GM23338 (cell line): ENCODE results near the gene SEMA7A. TPM values are rescaled to one million over a fixed set of nuclear protein-coding genes. Genes with fewer than 3 reads are reported as not detected.

Experiments
- ATAC-seq: fragments of 200-7000 bp; cut with Tn5 transposase; 3 replicates; pipeline ENCODE4 v1.9.1; 2020
- DNase-seq: peaks from one replicate; pipeline ENCODE4 v3.0.0-alpha.2; 2015; ENCODE audit warnings: low spot score
- H2AFZ ChIP-seq: fragments of 200-600 bp; sonication (generic); 2 replicates; pipeline ENCODE4 v1.8.0; 2016; ENCODE audit warnings: antibody characterized with exemption, mild to moderate bottlenecking, moderate library complexity
- H3F3A ChIP-seq: fragments of 200-600 bp; sonication (generic); replicated peaks from 2 replicates; pipeline ENCODE4 v1.8.0; 2017; ENCODE audit warnings: antibody characterized with exemption, mixed run types, low read depth
- H3K27ac ChIP-seq: fragments of 200-600 bp; sonication (generic); 2 replicates; pipeline ENCODE4 v1.6.1; 2016; ENCODE audit warnings: low read depth
- H3K27me3 ChIP-seq: fragments of 200-600 bp; sonication (generic); 2 replicates; pipeline ENCODE4 v1.8.0; 2016; ENCODE audit warnings: mild to moderate bottlenecking, mixed run types, moderate library complexity; ENCODE audit not compliant: insufficient read depth
- H3K36me3 ChIP-seq: fragments of 200-600 bp; sonication (generic); 2 replicates; pipeline ENCODE4 v1.8.0; 2016; ENCODE audit warnings: mild to moderate bottlenecking; ENCODE audit not compliant: insufficient read depth
- H3K4me1 ChIP-seq: fragments of 200-600 bp; sonication (generic); 2 replicates; pipeline ENCODE4 v1.8.0; 2016; ENCODE audit warnings: mild to moderate bottlenecking, moderate library complexity; ENCODE audit not compliant: insufficient read depth
- H3K4me2 ChIP-seq: fragments of 200-600 bp; sonication (generic); 2 replicates; pipeline ENCODE4 v1.7.1; 2017; ENCODE audit warnings: mixed run types
- H3K4me3 ChIP-seq: fragments of 200-600 bp; sonication (generic); 2 replicates; pipeline ENCODE4 v1.6.1; 2016; ENCODE audit warnings: mixed run types
- H3K79me2 ChIP-seq: fragments of 200-600 bp; sonication (generic); replicated peaks from 2 replicates; pipeline ENCODE4 v1.8.0; 2017; ENCODE audit warnings: mild to moderate bottlenecking; ENCODE audit not compliant: insufficient read depth
- H3K9me2 ChIP-seq: fragments of 200-600 bp; sonication (generic); 2 replicates; pipeline ENCODE4 v1.8.0; 2017; ENCODE audit not compliant: insufficient read depth
- H4K20me1 ChIP-seq: fragments of 200-600 bp; sonication (generic); replicated peaks from 2 replicates; pipeline ENCODE4 v1.8.0; 2017; ENCODE audit warnings: mild to moderate bottlenecking; ENCODE audit not compliant: insufficient read depth
- H3K27ac Mint-ChIP-seq: 2 replicates; pipeline ENCODE4 v1.8.0; 2020; ENCODE audit warnings: inconsistent platforms, mild to moderate bottlenecking, moderate library complexity, mixed read lengths
- H3K27me3 Mint-ChIP-seq: 3 replicates; pipeline ENCODE4 v1.8.0; 2022; ENCODE audit warnings: low read depth, mild to moderate bottlenecking, moderate library complexity, mixed read lengths, inconsistent platforms; ENCODE audit not compliant: insufficient read depth, poor library complexity
- H3K36me3 Mint-ChIP-seq: 3 replicates; pipeline ENCODE4 v1.8.0; 2021; ENCODE audit warnings: low read depth, mild to moderate bottlenecking, inconsistent platforms, moderate library complexity, mixed read lengths
- H3K4me1 Mint-ChIP-seq: 3 replicates; pipeline ENCODE4 v1.8.0; 2020; ENCODE audit warnings: mild to moderate bottlenecking, inconsistent platforms, mixed read lengths
- H3K4me3 Mint-ChIP-seq: 3 replicates; pipeline ENCODE4 v1.8.0; 2021; ENCODE audit warnings: moderate library complexity, mild to moderate bottlenecking, inconsistent platforms, mixed read lengths
- H3K9me3 Mint-ChIP-seq: 3 replicates; pipeline ENCODE4 v1.8.0; 2020; ENCODE audit warnings: moderate library complexity, mild to moderate bottlenecking, inconsistent platforms, mixed read lengths
- CREB1 ChIP-seq: fragments of 250-450 bp; sonication (Bioruptor Pico); IDR thresholded peaks from 2 replicates; pipeline ENCODE4 v1.5.0; 2020; ENCODE audit warnings: low read depth, mild to moderate bottlenecking, moderate library complexity
- EZH2 ChIP-seq: fragments of 200-600 bp; sonication (generic); IDR thresholded peaks from one replicate; pipeline ENCODE4 v1.8.0; 2017; ENCODE audit warnings: antibody characterized with exemption, mild to moderate bottlenecking, low read depth; ENCODE audit not compliant: unreplicated experiment
- EZH2phosphoT487 ChIP-seq: fragments of 200-600 bp; sonication (generic); IDR thresholded peaks from one replicate; pipeline ENCODE4 v1.8.1; 2018; ENCODE audit warnings: antibody characterized with exemption; ENCODE audit not compliant: unreplicated experiment
- POLR2AphosphoS5 ChIP-seq: IDR thresholded peaks from 2 replicates; pipeline ENCODE4 v1.6.1; 2016; ENCODE audit warnings: antibody characterized with exemption, low read depth
- STAT1 ChIP-seq: IDR thresholded peaks from one replicate; pipeline ENCODE4 v1.6.1; 2016; ENCODE audit warnings: antibody characterized with exemption; ENCODE audit not compliant: unreplicated experiment
- ZNF114 ChIP-seq: fragments of 250-450 bp; sonication (Bioruptor Pico); IDR thresholded peaks from 2 replicates; pipeline ENCODE4 v1.5.0; 2020; ENCODE audit warnings: mild to moderate bottlenecking, moderate library complexity
- ZNF331 ChIP-seq: fragments of 250-450 bp; sonication (Bioruptor Pico); IDR thresholded peaks from 2 replicates; pipeline ENCODE4 v1.5.0; 2020; ENCODE audit warnings: low read depth, mild to moderate bottlenecking, moderate library complexity
- polyA plus RNA-seq: library from polyadenylated mRNA; unstranded; fragments of >200 nt; fragmentation: Nextera tagmentation; extraction: Ambion mirVana; gene quantifications from 2 replicates; pipeline ENCODE4 v1.2.1, GENCODE V29; 2016
- total RNA-seq: library from RNA; depleted of rRNA; stranded (reverse); fragments of >200 nt; shearing (Covaris generic); gene quantifications from 2 replicates; pipeline ENCODE4 v1.2.3, GENCODE V29; 2014
- TF ChIP-seq, protein P1 (sequence below): IDR thresholded peaks from 2 replicates; pipeline ENCODE4 v1.6.1; 2016; ENCODE audit warnings: antibody characterized with exemption
- TF ChIP-seq, protein P2 (sequence below), 2 experiments: fragments of 200-600 bp in 1 of 2; sonication (generic) in 1 of 2; conservative IDR thresholded peaks; 2 replicates each; pipeline versions ENCODE4 v1.5.1 to v1.6.1; 2016 to 2017; ENCODE audit warnings: antibody characterized with exemption in 2 of 2, low read depth in 2 of 2, mild to moderate bottlenecking in 2 of 2, moderate library complexity in 1 of 2
- TF ChIP-seq, protein P3 (sequence below): IDR thresholded peaks from one replicate; pipeline ENCODE4 v1.6.1; 2018; ENCODE audit warnings: antibody characterized with exemption; ENCODE audit not compliant: unreplicated experiment

SEMA7A gene
- total and polyA plus RNA-seq, 2 experiments from 2014 or later: 2.0 to 14.1 TPM

DNA sequence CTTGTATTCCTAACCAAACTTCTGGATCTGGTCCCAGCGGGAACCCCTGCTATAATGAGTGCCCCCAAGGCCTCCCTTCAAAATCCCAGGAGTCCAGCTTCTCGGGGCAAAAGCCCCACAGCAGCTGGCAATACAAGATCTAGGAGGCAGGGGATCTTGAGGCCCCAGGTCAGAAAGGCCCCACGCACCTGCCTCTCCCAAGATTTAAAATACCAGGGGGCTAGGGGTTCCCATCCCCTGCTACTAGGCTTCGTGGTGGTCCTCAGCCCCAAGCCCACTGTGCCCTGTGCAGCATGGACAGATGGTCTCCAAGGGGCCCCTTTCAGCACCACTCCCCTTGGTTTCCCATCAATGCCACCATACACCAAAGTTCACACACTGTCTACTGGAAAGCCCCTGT, 50.5 kb downstream of the SEMA7A start (continued):
- TF ChIP-seq ZNF331 (CRISPR knock-in tag) (no peak), CREB1 (CRISPR knock-in tag) (no peak), POLR2AphosphoS5 (no peak), STAT1 (no peak), EZH2 (no peak), EZH2phosphoT487 (no peak), ZNF114 (CRISPR knock-in tag) (no peak)
- TF ChIP-seq, protein P1, sequence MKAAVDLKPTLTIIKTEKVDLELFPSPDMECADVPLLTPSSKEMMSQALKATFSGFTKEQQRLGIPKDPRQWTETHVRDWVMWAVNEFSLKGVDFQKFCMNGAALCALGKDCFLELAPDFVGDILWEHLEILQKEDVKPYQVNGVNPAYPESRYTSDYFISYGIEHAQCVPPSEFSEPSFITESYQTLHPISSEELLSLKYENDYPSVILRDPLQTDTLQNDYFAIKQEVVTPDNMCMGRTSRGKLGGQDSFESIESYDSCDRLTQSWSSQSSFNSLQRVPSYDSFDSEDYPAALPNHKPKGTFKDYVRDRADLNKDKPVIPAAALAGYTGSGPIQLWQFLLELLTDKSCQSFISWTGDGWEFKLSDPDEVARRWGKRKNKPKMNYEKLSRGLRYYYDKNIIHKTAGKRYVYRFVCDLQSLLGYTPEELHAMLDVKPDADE: no peak

DNA sequence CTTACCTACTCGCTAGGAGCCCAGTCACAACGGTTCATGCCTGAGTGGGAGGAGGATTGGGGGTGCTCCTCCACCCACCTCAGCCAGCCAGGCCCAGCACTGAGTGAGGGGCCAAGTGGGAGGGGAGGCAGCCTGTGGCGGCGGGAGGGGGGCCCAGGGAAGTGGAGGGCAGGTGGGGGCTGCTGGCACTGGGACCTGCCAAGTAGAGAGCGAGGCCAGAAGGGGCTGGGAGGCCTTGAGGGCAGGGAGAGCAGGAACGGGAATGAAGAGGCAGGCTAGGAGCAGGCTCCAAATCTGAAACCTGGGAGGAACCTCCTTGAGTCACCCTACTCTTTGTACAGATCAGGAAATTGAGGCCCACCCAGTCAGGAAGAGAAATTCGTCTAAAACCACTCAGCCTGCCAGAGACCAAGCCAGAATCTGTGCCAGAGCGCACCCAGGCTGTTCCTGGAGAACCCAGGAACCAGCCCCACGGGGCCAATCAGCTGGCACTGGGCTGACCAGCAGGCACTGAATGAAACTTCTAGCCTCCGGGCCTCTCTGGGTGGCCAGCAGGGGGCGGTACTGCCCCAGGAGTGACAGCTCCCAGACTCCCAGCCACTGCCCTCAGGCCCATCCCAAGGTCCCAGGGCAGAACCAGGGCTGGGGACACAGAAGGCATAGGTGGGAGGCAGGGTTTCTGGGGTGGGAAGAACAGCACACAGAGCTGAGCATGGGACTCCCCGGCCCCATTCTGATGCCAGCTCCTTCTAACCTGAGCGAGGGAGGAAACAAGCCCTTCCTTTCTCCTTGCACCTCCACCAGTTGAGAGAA, 51.5 kb downstream of the SEMA7A start:
- H3K36me3 Mint-ChIP-seq: no peaks in the 10 kb centered on the region
- Histone ChIP-seq H3K79me2 (no peaks in the 10 kb centered on the region), H4K20me1 (no peaks in the 10 kb centered on the region), H2AFZ (no peak overlapping the region), H3F3A (no peaks in the 10 kb centered on the region), H3K36me3 (no peaks in the 10 kb centered on the region), H3K4me2 (no peak overlapping the region), H3K4me1 (no peaks in the 10 kb centered on the region; the same call in 1 of the 2 replicates), H3K27me3 (no peaks in the 10 kb centered on the region), H3K9me2 (no peaks in the 10 kb centered on the region), H3K27ac (no peak overlapping the region), H3K4me3 (no peak overlapping the region)
- DNase-seq: peak; percentile 95
- H3K4me1 Mint-ChIP-seq: peaks cover 22% of the 10 kb centered on the region
- H3K27ac Mint-ChIP-seq: no peak overlapping the region
- no peak overlapping the region for H3K4me3 Mint-ChIP-seq
- peaks cover 6% of the 10 kb centered on the region for H3K27me3 Mint-ChIP-seq
- TF ChIP-seq, protein P2, sequence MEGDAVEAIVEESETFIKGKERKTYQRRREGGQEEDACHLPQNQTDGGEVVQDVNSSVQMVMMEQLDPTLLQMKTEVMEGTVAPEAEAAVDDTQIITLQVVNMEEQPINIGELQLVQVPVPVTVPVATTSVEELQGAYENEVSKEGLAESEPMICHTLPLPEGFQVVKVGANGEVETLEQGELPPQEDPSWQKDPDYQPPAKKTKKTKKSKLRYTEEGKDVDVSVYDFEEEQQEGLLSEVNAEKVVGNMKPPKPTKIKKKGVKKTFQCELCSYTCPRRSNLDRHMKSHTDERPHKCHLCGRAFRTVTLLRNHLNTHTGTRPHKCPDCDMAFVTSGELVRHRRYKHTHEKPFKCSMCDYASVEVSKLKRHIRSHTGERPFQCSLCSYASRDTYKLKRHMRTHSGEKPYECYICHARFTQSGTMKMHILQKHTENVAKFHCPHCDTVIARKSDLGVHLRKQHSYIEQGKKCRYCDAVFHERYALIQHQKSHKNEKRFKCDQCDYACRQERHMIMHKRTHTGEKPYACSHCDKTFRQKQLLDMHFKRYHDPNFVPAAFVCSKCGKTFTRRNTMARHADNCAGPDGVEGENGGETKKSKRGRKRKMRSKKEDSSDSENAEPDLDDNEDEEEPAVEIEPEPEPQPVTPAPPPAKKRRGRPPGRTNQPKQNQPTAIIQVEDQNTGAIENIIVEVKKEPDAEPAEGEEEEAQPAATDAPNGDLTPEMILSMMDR (conservative IDR thresholded peaks at IDR 0.05; ENCODE audit: low read depth in 2 of 2): peak; percentile 96 to 98
- TF ChIP-seq EZH2phosphoT487 (no peak), CREB1 (CRISPR knock-in tag) (no peak)
- H3K9me3 Mint-ChIP-seq: no peaks in the 10 kb centered on the region
- peak; percentile 93 for ATAC-seq

DNA sequence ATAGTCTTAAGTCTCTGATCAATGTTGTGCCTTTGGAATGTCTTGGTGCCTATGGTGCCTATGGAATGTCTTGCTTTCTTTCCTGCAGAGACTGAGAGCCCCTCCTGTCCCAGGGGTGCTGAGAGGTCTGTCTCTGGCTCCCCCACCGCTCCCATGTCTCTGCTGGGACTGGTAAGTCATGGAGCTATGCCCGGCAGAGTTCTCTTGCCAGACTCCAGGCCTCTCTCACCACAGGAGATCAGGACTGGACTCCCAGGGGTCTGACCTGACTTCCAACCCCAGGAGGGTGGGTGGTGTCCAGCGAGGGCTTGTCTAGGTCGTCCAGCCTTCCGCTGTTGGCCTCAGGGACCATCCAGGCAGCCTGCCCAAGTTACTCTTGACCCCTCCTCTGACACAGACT, 52.3 kb downstream of the SEMA7A start:
- H3K36me3 Mint-ChIP-seq: no peaks in the 10 kb centered on the region
- no peak overlapping the region for H3K27ac ChIP-seq
- H2AFZ ChIP-seq: no peak overlapping the region
- no peak overlapping the region for H3K4me2 ChIP-seq
- H3K27me3 ChIP-seq: no peaks in the 10 kb centered on the region
- H4K20me1 ChIP-seq: no peaks in the 10 kb centered on the region
- H3K79me2 ChIP-seq: no peaks in the 10 kb centered on the region
- H3K4me1 Mint-ChIP-seq: peaks cover 16% of the 10 kb centered on the region
- no peaks in the 10 kb centered on the region for H3F3A ChIP-seq
- H3K27me3 Mint-ChIP-seq: peaks cover 6% of the 10 kb centered on the region
- H3K9me3 Mint-ChIP-seq: no peaks in the 10 kb centered on the region
- no peaks in the 10 kb centered on the region for H3K9me2 ChIP-seq
- DNase-seq (no peak), ATAC-seq (no peak)
- no peak overlapping the region for H3K27ac Mint-ChIP-seq
- H3K4me3 Mint-ChIP-seq: no peak overlapping the region
- H3K4me3 ChIP-seq: no peak overlapping the region
- no peaks in the 10 kb centered on the region; the same call in 1 of the 2 replicates for H3K4me1 ChIP-seq
- no peaks in the 10 kb centered on the region for H3K36me3 ChIP-seq
- TF ChIP-seq, protein P3, sequence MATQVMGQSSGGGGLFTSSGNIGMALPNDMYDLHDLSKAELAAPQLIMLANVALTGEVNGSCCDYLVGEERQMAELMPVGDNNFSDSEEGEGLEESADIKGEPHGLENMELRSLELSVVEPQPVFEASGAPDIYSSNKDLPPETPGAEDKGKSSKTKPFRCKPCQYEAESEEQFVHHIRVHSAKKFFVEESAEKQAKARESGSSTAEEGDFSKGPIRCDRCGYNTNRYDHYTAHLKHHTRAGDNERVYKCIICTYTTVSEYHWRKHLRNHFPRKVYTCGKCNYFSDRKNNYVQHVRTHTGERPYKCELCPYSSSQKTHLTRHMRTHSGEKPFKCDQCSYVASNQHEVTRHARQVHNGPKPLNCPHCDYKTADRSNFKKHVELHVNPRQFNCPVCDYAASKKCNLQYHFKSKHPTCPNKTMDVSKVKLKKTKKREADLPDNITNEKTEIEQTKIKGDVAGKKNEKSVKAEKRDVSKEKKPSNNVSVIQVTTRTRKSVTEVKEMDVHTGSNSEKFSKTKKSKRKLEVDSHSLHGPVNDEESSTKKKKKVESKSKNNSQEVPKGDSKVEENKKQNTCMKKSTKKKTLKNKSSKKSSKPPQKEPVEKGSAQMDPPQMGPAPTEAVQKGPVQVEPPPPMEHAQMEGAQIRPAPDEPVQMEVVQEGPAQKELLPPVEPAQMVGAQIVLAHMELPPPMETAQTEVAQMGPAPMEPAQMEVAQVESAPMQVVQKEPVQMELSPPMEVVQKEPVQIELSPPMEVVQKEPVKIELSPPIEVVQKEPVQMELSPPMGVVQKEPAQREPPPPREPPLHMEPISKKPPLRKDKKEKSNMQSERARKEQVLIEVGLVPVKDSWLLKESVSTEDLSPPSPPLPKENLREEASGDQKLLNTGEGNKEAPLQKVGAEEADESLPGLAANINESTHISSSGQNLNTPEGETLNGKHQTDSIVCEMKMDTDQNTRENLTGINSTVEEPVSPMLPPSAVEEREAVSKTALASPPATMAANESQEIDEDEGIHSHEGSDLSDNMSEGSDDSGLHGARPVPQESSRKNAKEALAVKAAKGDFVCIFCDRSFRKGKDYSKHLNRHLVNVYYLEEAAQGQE: no peak
- TF ChIP-seq, protein P1: no peak
- TF ChIP-seq, protein P2 (conservative IDR thresholded peaks at IDR 0.05; ENCODE audit: low read depth in 2 of 2): no peak
